Measurements from ENCODE around the gene PEX13.

PEX13 gene

DNA sequence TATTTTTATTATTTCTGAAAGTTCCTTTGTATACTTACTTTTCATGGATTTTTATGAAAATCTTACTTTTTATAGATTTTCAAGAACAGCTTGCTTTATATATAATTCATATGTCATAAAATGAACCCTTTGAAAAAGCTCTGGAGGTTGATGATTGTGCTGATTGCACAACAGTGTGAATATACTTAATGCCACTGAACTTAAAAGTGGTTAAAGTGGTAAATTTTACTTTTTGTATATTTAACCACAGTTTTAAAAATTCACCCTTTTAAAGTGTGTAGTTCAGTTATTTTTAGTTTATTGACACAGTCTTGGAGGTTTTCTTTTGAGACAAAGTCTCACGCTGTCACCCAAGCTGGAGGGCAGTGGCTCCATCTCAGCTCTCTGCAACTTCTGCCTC lies 56.6 kb downstream of the PEX13 start:
- DNase-seq = no peak

DNA sequence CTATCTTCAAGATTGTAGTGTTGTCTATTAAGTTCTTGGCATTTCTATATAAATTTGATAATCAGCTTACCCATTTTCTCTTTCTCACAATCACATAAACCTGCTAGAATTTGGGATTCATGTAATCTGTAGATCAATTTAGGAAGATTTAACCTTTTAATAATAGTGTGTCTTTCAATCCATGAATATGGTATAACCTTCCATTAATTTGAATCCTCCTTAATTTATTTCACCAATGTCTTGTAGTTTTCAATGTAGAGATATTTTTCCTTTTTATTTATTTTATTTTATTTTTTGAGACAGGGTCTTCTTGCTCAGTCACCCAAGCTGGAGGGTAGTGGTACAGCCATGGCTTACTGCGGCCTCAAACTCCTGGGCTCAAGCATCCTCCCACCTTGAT lies 68.4 kb downstream of the PEX13 start:
- DNase-seq = no peak

DNA sequence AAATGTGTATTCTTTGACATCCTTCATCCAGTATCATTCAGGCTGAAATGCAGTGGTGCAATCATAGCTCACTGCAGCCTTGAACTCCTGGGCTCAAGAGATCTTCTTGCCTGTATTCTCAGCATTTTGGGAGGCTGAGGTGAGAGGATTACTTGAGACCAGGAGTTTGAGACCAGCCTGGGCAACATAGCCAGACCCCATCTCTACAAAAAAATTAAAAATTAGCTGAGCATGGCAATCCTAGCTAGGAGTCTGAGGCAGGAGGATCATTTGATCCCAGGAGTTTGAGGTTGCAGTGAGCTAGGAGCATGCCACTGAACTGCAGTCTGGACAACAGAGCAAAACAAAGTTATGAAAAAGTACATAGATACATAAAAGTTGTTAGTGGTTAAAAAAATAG lies 72.3 kb downstream of the PEX13 start:
- no peak for DNase-seq

DNA sequence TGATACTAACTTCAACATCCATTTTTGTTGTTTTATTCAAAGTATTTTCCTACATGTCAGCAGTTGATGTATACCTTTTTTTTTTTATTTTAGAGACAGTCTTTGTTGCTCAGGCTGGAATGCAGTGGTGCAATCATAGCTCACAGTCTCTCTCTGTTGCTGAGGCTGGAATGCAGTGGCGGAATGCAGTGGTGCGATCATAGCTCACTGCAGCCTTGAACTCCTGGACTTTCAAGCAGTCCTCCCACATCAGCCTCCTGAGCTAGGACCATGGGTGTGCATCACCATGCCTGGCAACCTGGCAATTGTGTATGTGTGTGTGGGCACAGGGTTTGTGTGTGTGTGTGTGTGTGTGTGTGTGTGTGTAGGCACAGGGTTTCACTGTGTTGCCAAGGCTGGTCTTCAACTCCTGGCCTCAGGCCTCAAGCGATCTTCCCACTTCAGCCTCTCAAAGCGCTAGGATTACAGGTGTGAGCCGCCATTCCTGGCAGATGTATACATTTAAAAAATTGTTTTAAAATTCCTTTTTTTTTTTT lies 72.9 kb downstream of the PEX13 start:
- no peak for DNase-seq

DNA sequence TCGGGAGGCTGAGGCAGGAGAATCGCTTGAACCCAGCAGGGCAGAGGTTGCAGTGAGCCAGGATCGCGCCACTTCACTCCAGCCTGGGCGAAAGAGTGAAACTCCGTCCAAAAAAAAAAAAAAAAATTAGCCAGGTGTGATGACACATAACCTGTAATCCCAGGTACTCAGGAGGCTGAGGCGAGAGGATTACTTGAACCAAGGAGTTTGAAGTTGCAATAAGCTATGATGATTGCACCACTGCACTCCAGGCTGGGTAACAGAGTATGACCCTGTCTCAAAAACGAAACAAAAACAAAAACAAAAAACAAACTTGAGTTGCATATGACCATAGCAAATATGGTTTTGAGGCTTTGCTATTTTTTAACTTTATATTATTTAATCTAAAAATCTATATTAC lies 74.0 kb downstream of the PEX13 start:
- no peak for DNase-seq

DNA sequence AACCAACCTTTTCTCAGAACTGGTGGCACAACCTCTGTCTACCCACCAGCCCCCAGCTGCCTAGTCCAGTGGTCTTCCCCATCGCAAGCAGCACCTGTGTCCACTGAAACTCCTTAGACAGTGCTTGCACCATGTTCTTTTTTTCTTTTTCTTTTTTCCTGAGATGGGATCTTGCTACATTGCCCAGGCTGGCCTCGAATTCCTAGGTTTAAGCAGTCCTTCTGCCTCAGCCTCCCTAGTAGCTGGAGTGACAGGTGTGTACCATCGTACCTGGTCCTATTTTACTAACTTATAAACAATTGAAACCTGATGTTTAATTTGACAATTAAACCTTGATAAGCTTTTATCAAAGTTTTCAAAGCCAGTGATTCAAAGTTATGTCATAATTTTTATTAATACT lies 78.9 kb downstream of the PEX13 start:
- no peak for DNase-seq

DNA sequence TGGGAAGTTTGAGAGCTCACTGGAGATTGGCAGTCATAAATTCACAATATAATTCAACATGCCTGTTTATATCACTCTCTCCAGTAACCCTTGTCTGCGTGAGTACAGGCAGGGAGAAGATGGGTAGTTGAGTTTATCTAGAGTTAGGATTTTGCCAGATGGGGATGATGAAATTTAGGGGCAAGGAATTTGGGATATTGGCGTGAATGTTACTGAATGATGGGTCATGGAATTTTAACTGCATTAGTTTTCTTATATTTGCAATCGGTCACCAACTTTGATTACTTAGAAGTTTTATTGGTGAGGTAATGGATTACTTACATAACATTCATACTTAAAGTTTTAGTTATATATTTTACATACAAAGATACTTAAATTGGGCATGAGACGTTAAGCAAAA lies 83.3 kb downstream of the PEX13 start:
- DNase-seq = no peak
